ENCODE measurements around the gene RNF157.

The RNF157 gene

DNA sequence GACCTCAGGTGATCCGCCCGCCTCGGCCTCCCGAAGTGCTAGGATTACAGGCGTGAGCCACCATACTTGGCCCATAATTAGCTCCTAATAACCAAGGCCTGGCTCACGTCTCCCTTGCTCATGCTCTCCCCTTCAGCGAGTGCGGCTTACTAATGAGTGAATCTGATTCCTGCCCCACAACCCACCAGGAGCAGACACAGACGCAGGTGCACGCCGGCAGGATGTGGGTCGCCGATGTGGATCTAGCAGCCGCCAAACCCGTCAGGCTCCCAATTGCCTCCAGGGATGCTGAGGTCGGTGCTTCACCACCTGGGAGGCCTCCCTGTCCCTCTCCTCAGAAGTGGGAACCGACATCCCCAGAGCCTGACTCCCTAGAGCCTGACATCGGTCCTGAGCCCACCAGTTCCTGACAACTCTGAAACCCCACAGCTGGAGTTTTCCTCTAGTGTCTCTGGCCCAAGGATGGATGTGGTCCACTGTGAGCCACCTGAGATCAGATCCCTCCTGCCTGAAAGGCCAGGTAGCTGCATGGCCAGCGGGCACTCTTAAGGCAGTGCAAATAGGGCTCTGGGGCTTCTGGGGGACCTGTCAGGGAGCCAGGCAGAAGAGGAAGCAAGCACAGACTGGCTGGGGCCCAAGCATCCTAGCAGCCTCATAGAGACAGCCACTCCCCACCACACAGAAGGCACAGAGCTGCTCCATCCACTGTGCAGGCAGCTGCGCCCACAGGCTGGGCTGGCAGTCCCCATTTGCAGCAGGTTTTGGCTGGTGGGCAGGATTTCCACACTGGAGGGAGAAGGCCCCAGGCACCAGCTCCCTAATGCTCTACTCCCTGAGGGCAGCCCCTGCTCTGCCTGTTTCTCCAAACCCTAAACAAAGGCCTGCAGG is 147.5 kb downstream of the RNF157 start:
- DNase-seq (ENCODE audit: low read depth, low spot score): no peak
